GM12875 (cell line): ENCODE measurements around the gene PCLAF.

ENCODE experiments used
- H3K4me3 ChIP-seq: one replicate; pipeline ENCODE4 v1.5.1; 2011; ENCODE audit warnings: low read depth, low read length, control low read depth
- TF ChIP-seq, protein P1 (sequence below): IDR thresholded peaks from 2 replicates; pipeline ENCODE4 v1.5.1; 2011; ENCODE audit warnings: low read depth, mild to moderate bottlenecking, control low read depth, inconsistent platforms, low read length, moderate library complexity, borderline replicate concordance; ENCODE audit not compliant: insufficient read depth

The PCLAF gene

GRCh38 chr15:64356710-64357040 lies 24.6 kb downstream of the PCLAF start:
- peak overlapping the region; percentile 96 for H3K4me3 ChIP-seq
- TF ChIP-seq, protein P1, sequence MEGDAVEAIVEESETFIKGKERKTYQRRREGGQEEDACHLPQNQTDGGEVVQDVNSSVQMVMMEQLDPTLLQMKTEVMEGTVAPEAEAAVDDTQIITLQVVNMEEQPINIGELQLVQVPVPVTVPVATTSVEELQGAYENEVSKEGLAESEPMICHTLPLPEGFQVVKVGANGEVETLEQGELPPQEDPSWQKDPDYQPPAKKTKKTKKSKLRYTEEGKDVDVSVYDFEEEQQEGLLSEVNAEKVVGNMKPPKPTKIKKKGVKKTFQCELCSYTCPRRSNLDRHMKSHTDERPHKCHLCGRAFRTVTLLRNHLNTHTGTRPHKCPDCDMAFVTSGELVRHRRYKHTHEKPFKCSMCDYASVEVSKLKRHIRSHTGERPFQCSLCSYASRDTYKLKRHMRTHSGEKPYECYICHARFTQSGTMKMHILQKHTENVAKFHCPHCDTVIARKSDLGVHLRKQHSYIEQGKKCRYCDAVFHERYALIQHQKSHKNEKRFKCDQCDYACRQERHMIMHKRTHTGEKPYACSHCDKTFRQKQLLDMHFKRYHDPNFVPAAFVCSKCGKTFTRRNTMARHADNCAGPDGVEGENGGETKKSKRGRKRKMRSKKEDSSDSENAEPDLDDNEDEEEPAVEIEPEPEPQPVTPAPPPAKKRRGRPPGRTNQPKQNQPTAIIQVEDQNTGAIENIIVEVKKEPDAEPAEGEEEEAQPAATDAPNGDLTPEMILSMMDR, result no peak

GRCh38 chr15:64355944-64356709 lies 25.1 kb downstream of the PCLAF start, which contains the start of gene CSNK1G1:
Gene CSNK1G1 (minus strand): TSS chr15:64356173. CDS start chr15:64300499, 55,674 bp downstream.
- TF ChIP-seq, protein P1, result no peak

DNA sequence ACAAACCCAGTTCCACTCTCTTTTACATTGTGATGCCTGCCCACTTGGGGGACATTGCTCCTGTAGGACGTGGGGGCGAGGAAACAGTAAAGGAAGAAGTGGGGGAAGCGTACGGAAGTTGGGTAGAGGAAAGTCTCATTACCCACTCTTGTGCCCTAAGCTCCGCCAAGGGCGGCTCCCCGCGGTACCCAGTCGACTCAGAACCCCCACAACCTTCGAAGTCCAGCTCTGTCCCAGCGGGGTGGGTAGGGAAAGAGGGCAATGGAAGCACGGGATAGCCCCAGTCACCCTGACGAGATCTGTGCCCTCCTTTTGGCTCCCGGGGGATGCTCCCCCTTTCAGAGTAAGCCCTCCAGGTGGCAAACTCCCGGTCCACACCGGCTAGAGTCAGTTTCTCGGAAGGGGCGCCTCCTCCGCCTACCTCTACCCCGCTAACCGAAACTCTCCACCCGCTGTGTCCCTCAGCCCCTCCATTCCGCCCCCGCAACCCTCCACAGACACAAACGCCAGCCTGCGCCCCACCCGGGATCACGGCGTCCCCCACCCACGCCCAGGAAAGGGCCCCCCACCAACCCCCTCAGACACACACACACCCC lies 25.8 kb downstream of the PCLAF start:
- H3K4me3 ChIP-seq, result peak overlapping the region; percentile 96
- TF ChIP-seq, protein P1, result no peak

More at GRCh38 chr15:64355944-64356709, 25.1 kb downstream of the PCLAF start, which contains the start of gene CSNK1G1:
- H3K4me3 ChIP-seq, result peak within 1 kb of the TSS; percentile 96

DNA sequence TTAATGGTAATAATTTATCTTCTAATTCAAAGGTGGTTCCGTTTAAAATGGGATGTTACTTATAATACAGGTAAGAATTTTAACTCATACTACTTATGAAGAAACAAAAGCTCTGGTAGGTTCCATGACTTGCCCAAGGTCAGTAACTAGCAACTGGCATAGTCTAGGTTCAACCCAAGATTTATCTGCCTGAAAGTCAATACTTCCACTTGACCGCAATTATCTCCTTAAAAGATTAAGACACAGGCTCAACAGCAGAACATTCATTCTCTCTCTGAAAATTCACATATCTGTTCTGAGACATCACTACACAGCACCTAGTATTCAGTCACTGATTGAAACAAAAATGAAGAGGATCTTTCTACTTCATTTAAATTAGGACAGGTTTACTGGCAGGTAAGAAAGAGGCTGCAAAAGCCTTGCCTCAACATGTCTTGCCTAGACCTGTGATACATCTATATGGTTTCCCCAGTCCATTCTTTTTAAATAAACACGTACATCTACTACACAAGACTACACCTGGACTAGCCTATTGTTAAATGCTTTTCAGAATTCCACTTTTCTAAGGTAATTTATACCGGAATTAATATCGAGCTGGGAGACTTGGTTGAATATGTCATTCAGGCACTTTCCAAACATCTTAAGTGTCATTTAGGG lies 26.4 kb downstream of the PCLAF start:
- TF ChIP-seq, protein P1, result no peak
- peak overlapping the region; percentile 96 for H3K4me3 ChIP-seq

DNA sequence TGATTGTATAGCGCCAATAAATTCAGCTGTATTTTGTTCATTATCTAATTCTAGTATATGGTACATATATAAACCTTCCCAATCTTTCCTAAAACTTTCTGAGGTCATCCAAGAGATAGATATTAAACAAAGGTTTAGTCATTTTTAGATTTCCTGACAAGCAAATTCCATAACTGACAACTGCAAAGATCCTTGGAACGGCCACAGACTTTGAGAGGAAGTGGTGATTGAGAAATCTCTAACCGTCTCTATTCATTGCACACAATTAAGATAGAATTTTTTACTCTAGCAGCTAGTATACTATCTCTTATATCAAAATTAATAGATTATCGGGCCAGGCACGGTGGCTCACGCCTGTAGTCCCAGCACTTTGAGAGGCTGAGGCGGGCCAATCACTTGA lies 30.0 kb downstream of the PCLAF start:
- TF ChIP-seq, protein P1, result no peak
- no peak overlapping the region for H3K4me3 ChIP-seq

GRCh38 chr15:64349375-64349774 lies 31.9 kb downstream of the PCLAF start:
- no peak overlapping the region for H3K4me3 ChIP-seq
- TF ChIP-seq, protein P1, result no peak
